ENCODE measurements around the gene ABCA2.
A peak's percentile ranks its signal among the peaks of the same experiment; 100 is the strongest.

ABCA2 gene

DNA sequence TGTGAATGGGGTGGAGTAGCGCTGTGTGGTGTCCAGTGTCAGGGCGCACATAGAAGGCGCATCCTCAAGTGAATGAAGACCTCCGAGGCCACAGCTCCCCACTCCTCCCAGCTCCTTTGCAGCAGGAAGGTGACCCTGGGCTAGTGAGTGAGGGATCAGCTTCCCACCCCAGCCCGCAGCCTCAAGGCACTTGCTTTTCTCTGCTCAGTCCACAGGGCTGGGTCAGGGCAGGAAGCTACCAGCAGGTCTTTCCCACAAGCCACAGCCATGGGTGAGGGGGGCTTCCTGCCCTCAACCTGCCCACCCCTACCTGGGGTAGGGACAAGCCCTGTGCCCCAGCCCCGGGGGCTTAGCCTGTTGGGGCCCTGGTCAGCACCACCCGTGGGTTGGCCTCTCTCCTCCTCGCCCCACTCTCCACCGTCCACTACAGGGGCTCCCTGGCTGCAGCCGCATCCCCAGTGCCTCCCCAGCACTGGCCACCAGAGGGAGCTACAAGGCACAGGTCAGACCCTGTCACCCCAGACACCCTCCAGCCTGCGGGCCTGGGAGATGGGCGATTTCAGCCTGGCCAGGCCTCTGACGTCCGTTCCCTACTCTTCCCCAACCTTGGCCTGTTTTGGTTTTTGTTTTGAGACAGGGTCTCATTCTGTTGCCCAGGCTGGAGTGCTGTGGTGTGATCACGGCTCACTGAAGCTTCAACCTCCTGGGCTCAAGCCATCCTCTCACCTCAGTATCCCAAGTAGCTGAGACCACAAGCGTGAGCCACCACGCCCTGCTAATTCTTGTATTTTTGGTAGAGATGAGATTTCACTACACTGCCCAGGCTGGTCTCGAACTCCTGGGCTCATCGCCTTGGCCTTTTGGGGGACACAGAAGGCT lies 1.3 kb upstream of the ABCA2 start:
- Mint-ChIP-seq H3K27me3 (no peaks in the 10 kb centered on the region), H3K9me3 (no peaks in the 10 kb centered on the region), H3K27ac (no peak overlapping the region), H3K4me1 (peaks cover 29% of the 10 kb centered on the region), H3K4me3 (peak overlapping the region; percentile 69), H3K36me3 (no peaks in the 10 kb centered on the region)

DNA sequence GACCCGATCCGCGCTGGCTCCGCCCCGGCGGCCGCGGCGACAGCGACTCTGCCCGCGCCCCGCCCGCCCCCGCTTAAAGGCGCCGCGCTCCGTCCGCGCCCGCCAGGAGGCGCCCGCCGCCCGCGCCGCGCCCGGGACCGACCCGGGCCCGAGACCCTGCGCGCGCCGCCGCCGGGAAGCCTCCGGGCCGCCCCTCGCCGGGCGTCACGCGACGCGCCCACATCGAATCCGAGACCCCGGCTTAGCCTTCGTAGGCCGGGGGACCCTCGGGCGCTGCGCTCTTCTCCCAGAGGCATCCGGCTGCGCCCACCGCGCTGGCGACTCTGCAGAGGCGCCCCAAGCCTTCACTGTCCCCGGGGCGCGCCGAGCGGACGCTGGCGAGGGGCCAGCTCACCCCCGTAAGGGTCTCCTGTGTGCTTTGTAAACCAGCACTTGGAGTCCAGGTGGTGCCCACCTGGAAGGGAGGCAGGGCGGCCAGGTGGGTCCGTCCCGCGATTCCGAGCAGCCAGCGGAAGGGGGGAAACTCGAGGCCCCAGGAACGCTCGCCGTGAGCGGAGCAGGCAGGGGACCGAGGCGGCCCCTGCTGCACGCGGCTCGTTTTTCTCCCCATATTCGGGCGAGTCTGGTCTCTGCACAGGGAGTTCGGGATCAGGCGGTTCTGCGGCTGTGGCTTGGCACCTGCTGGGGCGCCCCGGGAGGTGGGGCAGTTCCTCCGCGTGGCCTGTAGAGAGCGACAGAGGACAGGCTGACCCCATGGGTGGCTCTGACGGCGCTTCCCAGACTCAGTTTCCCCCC lies 423 bp upstream of the ABCA2 start:
- H3K27ac Mint-ChIP-seq, result peak overlapping the region; percentile 65
- H3K27me3 Mint-ChIP-seq, result no peaks in the 10 kb centered on the region
- H3K36me3 Mint-ChIP-seq, result no peaks in the 10 kb centered on the region
- no peaks in the 10 kb centered on the region for H3K9me3 Mint-ChIP-seq
- peak overlapping the region; percentile 69 for H3K4me3 Mint-ChIP-seq
- peaks cover 25% of the 10 kb centered on the region for H3K4me1 Mint-ChIP-seq

DNA sequence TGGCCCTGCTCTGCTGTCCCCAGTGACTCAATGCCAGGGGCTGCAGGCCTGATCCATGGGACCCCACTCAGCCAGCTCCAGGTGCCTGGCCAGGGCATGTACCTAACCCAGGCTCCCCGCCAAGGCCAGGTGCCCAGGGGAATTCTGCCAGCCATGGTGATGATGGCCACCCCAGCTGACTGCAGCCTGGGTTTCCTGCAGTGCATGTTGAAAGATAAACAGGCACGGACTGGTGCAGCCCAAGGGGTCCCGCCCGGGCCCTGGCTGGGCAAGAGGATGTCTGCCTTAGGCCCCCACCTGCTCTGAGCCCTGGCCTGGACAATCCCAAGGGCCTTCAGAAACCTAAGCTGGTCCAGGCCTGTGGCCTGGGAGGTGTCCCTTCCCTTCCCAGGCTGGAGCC lies 1.2 kb downstream of the ABCA2 start:
- no peaks in the 10 kb centered on the region for H3K27me3 Mint-ChIP-seq
- no peaks in the 10 kb centered on the region for H3K36me3 Mint-ChIP-seq
- no peaks in the 10 kb centered on the region for H3K9me3 Mint-ChIP-seq
- peaks cover 22% of the 10 kb centered on the region for H3K4me1 Mint-ChIP-seq
- peak overlapping the region; percentile 83 for H3K4me3 Mint-ChIP-seq
- no peak overlapping the region for H3K27ac Mint-ChIP-seq

DNA sequence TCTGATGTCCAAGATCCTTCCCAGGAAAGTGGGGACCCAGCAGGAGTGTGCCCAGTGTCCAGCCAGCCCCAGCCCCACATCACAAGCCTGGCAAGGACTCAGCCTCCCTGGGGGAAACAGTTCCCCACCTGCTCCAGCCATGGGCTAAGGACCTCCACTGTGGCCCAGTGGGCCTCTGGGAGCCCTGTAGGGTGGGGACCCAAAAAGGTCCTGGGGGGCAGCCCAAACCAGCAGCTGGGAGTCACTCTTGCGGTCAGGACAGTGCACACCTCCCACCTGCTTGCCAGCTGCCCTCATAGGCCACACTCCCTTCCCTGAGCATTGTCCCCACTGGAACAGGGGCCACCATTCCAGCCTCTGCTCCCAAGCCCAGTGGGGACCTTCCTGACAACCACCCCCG lies 1.7 kb downstream of the ABCA2 start:
- H3K4me3 Mint-ChIP-seq, result no peak overlapping the region
- H3K9me3 Mint-ChIP-seq, result no peaks in the 10 kb centered on the region
- H3K4me1 Mint-ChIP-seq, result peaks cover 20% of the 10 kb centered on the region
- H3K36me3 Mint-ChIP-seq, result no peaks in the 10 kb centered on the region
- no peak overlapping the region for H3K27ac Mint-ChIP-seq
- H3K27me3 Mint-ChIP-seq, result no peaks in the 10 kb centered on the region

DNA sequence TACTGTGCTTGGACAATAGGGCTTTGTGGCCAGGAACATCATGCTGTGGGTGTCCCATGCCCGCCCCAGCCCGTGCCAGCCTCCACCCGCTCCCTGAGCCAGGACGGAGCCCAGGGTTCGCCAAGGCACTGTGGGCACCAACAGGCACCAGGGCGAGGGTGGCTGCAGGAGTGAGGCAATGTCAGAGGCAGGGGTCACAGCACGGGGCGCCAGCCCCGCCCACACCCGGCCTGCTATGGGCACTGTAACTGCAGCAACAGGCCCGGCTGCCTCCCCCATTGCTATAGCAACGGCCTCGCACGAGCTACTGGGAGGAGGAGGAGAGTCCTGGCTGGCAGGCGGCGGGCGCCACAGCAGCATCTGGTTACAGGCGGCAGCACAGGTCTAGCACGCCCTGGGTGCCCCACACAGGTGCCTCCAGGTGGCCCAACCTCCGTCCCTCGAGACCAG lies 2.5 kb downstream of the ABCA2 start:
- Mint-ChIP-seq H3K36me3 (no peaks in the 10 kb centered on the region), H3K4me1 (peaks cover 16% of the 10 kb centered on the region), H3K9me3 (no peaks in the 10 kb centered on the region), H3K27me3 (no peaks in the 10 kb centered on the region), H3K27ac (no peak overlapping the region), H3K4me3 (no peak overlapping the region)

DNA sequence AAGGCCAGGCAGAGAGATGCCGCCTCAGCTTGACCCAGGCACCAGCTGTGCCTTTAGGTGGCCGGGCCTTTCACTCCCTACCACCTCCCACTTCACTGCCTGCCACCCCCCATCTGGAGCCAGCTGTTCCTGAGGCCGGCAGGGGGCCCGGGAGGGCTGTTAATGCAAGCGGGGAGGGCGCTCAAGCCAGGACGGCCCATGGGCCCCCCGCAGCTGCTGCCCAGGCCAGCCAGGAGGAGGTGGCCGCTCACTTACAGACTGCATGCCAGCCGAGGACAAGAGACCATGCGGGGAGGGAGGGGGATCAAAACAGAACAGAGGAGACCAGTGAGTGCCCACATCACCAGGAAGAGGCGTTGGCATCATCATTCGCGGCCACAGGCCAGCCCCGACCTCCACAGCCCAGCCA lies 4.5 kb downstream of the ABCA2 start:
- Mint-ChIP-seq H3K27me3 (no peaks in the 10 kb centered on the region), H3K27ac (no peak overlapping the region), H3K4me1 (peaks cover 5% of the 10 kb centered on the region), H3K9me3 (no peaks in the 10 kb centered on the region), H3K4me3 (no peak overlapping the region), H3K36me3 (no peaks in the 10 kb centered on the region)

DNA sequence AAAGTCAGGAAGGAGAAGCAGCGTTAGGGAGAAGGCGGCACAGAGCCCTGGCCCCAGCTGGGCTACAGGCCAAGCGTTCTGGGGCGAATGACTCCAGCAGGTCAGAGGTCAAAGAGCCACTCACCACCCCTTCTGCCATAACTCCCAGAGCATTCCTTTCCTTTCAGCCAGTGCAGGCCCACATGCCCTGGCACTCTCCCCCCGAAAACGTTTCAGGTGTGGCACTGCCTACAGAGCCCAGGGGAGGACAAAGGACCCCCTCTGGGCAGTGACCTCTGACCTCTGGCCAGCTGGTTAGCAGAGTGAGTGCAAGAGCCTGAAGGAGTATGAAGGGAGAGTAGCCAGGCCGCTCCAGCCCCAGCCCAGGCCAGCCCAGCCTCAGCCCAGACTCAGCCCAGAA lies 4.9 kb downstream of the ABCA2 start:
- Mint-ChIP-seq H3K4me3 (no peak overlapping the region), H3K36me3 (no peaks in the 10 kb centered on the region), H3K9me3 (no peaks in the 10 kb centered on the region), H3K27me3 (no peaks in the 10 kb centered on the region), H3K27ac (no peak overlapping the region), H3K4me1 (peaks cover 5% of the 10 kb centered on the region)

DNA sequence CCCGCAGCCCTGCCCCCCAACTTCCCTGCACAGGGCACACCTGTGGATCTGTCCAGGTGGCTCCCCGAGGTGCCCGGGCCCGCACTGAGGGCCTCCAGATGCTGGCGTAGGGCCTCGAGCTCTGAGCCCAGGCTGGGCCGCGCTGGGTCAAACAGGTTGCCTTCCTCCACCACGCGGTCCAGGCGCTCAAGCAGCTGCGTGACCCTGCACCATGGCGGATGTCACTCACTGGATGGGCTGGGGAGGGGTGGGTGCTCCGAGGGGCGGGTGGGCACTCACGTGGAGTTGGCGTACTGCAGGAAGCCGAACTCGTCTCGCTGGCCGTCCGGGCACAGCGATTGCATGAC lies 5.4 kb downstream of the ABCA2 start:
- no peak overlapping the region for H3K4me3 Mint-ChIP-seq
- H3K27me3 Mint-ChIP-seq, result no peaks in the 10 kb centered on the region
- H3K27ac Mint-ChIP-seq, result no peak overlapping the region
- H3K36me3 Mint-ChIP-seq, result no peaks in the 10 kb centered on the region
- H3K4me1 Mint-ChIP-seq, result peaks cover 5% of the 10 kb centered on the region
- H3K9me3 Mint-ChIP-seq, result no peaks in the 10 kb centered on the region

DNA sequence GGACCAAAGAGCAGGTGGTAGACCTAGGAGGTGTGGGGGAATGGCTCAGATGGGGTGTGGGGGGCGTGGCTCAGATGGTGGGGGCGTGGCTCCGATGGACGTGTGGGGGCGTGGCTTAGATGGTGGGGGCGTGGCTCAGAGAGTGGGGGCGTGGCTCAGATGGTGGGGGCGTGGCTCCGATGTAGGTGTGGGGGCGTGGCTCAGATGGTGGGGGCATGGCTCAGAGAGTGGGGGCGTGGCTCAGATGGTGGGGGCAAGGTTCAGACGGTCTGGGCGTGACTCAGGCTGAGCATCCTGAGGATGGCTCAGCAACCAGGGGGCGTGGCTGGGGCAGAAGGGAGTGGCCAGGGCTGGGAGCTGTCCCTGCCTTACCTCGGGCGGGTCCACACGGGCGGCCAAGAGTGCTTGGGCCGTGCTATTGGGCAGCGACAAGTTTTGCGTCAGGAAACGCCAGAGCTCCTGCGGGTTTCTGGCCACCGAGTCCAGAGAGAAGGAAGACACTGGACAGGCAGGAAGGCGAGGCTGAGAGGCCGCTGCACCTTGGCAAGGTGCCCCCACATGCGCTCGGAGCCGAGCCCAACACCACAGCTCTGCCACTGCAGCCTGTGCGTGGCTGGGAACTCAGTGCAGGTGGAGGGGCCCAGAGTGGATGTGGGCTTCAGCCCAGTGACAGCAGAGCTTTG lies 5.9 kb downstream of the ABCA2 start:
- Mint-ChIP-seq H3K36me3 (no peaks in the 10 kb centered on the region), H3K27ac (no peak overlapping the region), H3K4me3 (no peak overlapping the region), H3K27me3 (no peaks in the 10 kb centered on the region), H3K4me1 (peaks cover 2% of the 10 kb centered on the region), H3K9me3 (no peaks in the 10 kb centered on the region)

DNA sequence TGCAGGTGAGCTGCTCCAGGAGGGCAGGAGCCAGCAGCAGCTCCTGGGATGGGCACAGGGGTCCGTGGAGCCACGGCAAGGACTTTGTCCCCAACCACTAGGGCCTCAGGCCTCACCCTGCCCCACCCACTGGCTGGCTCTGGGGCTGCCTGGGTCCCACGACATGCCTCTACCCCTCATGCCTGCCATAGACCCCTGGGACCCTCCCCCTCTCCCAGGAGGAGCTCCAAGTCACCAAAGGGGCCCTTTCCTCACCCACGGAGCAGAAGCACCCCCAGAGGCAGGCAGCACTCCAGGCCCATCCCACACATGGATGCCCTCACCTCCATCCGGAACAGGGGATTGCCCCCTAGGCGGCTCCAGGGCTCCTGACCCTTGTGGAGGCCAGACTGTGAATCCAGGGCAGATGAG lies 6.5 kb downstream of the ABCA2 start:
- Mint-ChIP-seq H3K4me1 (no peaks in the 10 kb centered on the region), H3K27me3 (no peaks in the 10 kb centered on the region), H3K9me3 (no peaks in the 10 kb centered on the region), H3K27ac (no peak overlapping the region), H3K4me3 (no peak overlapping the region), H3K36me3 (no peaks in the 10 kb centered on the region)

DNA sequence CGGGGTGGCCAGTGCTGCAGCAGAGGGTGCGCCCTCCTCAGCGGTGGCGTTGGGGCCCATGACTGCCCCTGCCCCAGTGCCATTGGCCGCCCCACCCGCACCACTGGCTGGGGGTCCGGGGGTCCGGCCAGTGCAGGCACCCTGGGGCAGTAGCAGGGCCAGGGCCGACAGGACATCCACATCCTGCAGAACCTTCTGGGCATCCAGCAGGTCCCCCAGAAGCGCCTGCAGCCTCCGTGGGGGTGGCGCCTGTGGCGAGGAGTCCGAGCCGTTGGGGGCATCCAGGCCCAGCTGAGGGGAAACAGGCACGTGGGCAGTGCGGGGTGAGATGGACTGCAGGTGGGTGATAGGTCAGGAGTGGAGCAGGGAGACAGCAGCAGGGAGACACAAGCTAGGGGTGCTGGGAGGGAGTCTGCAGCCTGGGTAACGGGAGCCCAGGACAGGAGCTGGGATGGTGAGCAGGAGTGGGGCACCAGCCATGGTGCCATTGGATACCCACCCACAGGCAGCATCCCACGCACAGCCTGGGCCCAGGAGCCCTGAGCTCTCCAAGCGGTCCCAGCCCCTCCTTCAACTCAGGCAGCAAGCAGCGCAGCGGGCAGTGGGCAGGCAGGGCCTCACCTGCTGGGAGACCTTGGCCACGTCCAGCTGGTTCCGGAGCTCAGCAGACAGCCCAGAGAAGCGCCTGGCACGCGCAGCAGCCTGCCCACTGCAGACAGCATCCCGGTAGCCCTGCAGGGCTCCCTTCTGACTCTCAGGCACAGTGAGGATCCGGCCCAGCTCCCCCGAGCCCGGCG lies 7.1 kb downstream of the ABCA2 start:
- Mint-ChIP-seq H3K27me3 (no peaks in the 10 kb centered on the region), H3K4me1 (no peaks in the 10 kb centered on the region), H3K9me3 (no peaks in the 10 kb centered on the region), H3K36me3 (no peaks in the 10 kb centered on the region), H3K4me3 (no peak overlapping the region), H3K27ac (no peak overlapping the region)

DNA sequence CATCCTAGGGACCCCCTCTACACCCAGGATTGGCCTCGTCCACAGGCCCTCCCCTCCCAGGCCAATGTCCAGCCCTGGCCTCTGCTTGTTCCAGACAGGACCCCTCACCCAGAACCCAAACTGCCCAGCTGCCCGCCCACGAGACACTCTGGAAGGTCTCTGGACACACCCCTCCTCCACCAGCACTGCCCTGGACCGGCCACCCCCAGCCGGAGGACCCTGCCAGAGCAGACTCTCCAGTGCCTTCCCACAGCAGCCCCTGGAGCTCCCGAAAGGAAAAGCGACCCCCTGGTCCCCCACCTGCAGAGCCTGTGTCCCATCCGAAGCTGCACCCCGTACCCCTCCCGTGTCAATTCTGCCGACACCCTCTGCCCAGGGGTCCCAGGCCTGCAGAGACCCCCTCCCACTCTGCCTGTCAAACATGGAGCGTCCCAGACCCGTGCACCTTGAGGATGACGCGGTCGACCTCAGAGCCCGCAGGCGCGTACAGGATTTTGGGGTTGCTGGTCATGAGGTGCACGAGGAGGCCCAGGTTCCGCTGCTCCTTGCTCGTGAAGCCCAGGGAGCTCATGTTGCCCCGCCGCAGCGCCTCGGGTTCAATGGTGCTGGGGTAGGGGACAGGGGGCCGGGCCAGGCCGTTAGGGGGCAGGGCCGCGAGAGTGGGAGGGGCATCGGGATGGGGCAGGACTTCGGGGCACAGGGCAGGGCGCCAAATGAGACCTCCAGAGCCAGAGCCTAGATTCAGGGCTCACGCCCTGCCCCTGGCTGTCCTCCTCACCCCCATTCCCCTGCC lies 8.0 kb downstream of the ABCA2 start:
- Mint-ChIP-seq H3K36me3 (no peaks in the 10 kb centered on the region), H3K27me3 (no peaks in the 10 kb centered on the region), H3K4me3 (no peak overlapping the region), H3K4me1 (no peaks in the 10 kb centered on the region), H3K27ac (no peak overlapping the region), H3K9me3 (no peaks in the 10 kb centered on the region)

DNA sequence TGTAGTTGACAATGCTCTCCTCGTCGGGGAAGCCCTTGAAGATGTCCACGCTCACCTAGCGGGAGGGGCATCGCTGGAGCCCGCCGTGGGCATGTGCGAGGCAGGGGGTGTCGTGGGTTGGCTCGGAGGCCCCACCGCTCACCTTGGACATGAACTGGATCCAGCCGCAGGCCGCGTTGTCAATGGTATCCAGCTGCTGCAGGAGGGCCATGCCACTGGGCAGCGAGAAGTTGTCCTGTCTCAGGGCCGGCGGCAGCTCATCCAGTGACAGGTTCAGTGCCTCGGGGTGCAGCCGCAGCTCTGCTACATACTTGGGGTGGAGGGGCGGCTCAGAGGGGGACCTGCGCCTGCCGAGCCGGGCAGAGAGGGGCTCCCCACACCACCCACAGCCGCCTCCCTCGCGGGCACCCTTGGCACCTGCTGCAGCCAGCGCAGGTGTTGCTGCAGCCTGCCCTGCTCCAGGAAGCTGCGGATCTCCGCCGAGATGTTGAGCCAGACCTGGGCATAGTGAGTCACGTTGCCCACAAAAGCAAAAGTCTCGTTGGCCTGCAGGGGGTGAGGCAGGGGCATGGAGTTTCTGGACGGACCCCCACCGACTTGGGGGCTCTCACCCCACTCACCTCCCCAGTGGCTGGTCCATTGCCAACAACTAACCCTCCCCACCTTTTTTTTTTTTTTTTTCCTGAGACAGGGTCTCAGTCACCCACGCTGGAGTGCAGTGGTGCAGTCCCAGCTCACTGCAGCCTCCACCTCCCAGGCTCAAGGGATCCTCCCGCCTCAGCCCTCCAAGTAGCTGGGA lies 9.1 kb downstream of the ABCA2 start:
- Mint-ChIP-seq H3K4me1 (no peaks in the 10 kb centered on the region), H3K4me3 (no peak overlapping the region), H3K36me3 (no peaks in the 10 kb centered on the region), H3K27me3 (no peaks in the 10 kb centered on the region), H3K9me3 (no peaks in the 10 kb centered on the region), H3K27ac (no peak overlapping the region)

Data from activated naive CD4-positive, alpha-beta T cell treated with anti-CD3 and anti-CD28 coated beads, Interleukin-2, amount 50 U/mL, for 24 hours (primary cell).